Nephron (organoid): ENCODE results near the gene UBR1.
"Not testable (repeated sequence)": the region's sequence is repeated elsewhere in the genome, so short reads cannot be mapped to it uniquely, and the experiment has no call there.

Experiments used
- H3K27ac Mint-ChIP-seq, 3 experiments: 2 replicates each; pipeline ENCODE4 v1.8.0; 2020; ENCODE audit warnings: mixed read lengths in 3 of 3, mild to moderate bottlenecking in 2 of 3, moderate library complexity in 1 of 3
- H3K27me3 Mint-ChIP-seq: 2 replicates; pipeline ENCODE4 v1.8.0; 2021; ENCODE audit warnings: low read depth, mild to moderate bottlenecking, moderate library complexity, mixed read lengths
- H3K36me3 Mint-ChIP-seq: 2 replicates; pipeline ENCODE4 v1.8.0; 2020; ENCODE audit warnings: low read depth, mixed read lengths
- H3K4me1 Mint-ChIP-seq: 2 replicates; pipeline ENCODE4 v1.8.0; 2020; ENCODE audit warnings: mixed read lengths
- H3K4me3 Mint-ChIP-seq, 3 experiments: 2 replicates each; pipeline ENCODE4 v1.8.0; 2020; ENCODE audit warnings: mild to moderate bottlenecking in 3 of 3, mixed read lengths in 3 of 3, moderate library complexity in 2 of 3
- H3K9me3 Mint-ChIP-seq: 2 replicates; pipeline ENCODE4 v1.8.0; 2020; ENCODE audit warnings: mixed read lengths
- CTCF ChIP-seq, 3 experiments: fragments of 200-600 bp; sonication (generic); IDR thresholded peaks; one replicate each; pipeline ENCODE4 v1.5.0; 2021; ENCODE audit warnings: antibody characterized with exemption in 3 of 3; ENCODE audit not compliant: unreplicated experiment in 3 of 3

UBR1 gene

DNA sequence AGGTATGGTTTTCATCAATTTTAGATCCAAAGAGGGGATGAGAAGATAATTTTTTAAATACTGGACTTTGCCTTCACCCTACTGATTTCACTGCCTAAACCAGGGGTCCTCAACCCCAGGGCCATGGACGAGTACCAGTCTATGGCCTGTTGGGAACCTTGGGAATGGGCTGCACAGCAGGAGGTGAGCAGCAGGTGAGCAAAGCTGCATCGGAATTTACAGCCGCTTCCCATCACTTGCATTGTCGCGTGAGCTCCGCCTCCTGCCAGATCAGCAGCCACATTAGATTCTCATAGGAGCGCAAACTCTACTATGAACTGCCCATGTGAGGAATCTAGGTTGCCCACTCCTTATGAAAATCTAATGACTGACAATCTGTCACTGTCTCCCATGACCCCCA lies 109.0 kb downstream of the UBR1 start:
- H3K36me3 Mint-ChIP-seq = peaks cover 46% of the 10 kb centered on the region
- H3K4me3 Mint-ChIP-seq = no peak overlapping the region
- H3K27ac Mint-ChIP-seq = no peak overlapping the region
- TF ChIP-seq CTCF (IDR thresholded peaks at IDR 0.05; ENCODE audit: unreplicated experiment in 3 of 3) = no peak
- H3K9me3 Mint-ChIP-seq = no peaks in the 10 kb centered on the region
- H3K27me3 Mint-ChIP-seq = no peaks in the 10 kb centered on the region
- H3K4me1 Mint-ChIP-seq = peaks cover 8% of the 10 kb centered on the region

DNA sequence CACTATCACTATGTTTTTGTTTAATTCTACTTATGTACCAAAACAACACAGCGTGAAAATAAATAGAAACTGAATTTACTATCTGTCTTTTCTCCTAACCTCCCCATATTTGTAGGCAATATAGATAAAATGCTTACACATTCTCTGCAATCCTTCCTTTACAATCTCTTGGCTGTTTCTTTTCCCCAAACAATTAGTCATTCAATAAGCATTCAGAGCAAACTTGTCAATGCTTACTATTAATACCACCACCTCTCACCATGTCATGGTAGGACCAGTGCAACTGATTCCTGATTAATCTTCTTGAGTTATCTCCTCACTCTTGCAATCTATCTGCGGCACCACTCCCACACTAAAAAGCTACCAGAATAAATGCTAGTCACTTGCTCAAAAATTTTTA lies 111.3 kb downstream of the UBR1 start:
- no peak for TF ChIP-seq CTCF (IDR thresholded peaks at IDR 0.05; ENCODE audit: unreplicated experiment in 3 of 3)
- H3K36me3 Mint-ChIP-seq = peaks cover 56% of the 10 kb centered on the region
- H3K4me1 Mint-ChIP-seq = peaks cover 8% of the 10 kb centered on the region
- no peak overlapping the region for H3K27ac Mint-ChIP-seq
- H3K27me3 Mint-ChIP-seq = no peaks in the 10 kb centered on the region
- H3K4me3 Mint-ChIP-seq = no peak overlapping the region
- no peaks in the 10 kb centered on the region for H3K9me3 Mint-ChIP-seq

DNA sequence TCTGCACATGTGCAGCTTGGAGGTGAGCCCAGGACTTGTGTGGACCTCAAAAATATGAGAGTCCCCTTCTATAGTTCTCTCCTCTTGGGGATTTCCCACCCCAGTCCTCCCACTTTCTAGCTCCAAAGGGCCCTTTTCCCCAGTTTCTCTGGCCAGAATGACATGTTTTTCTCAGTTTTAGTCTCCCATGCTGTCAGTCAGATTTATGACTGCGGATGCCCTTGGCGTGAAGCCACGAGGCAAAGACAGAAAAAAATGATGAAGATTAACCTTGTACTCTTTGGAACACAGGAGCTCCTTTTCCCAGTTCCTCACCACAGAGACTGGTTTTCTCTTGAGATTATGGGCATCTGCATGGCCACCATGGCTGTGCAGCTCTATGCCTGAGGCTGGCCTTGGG lies 113.2 kb downstream of the UBR1 start:
- Mint-ChIP-seq H3K4me3 (no peak overlapping the region), H3K36me3 (peaks cover 57% of the 10 kb centered on the region), H3K9me3 (no peaks in the 10 kb centered on the region), H3K27ac (peak overlapping the region; percentile 56 to 63 (median 59)), H3K27me3 (no peaks in the 10 kb centered on the region), H3K4me1 (peaks cover 8% of the 10 kb centered on the region)
- no peak for TF ChIP-seq CTCF (IDR thresholded peaks at IDR 0.05; ENCODE audit: unreplicated experiment in 3 of 3)

GRCh38 chr15:42986693-42987342 lies 119.0 kb downstream of the UBR1 start:
- TF ChIP-seq CTCF (IDR thresholded peaks at IDR 0.05; ENCODE audit: unreplicated experiment in 3 of 3) = no peak
- Mint-ChIP-seq H3K27ac (no peak overlapping the region), H3K27me3 (no peaks in the 10 kb centered on the region), H3K9me3 (no peaks in the 10 kb centered on the region), H3K4me1 (no peaks in the 10 kb centered on the region), H3K36me3 (peaks cover 55% of the 10 kb centered on the region), H3K4me3 (no peak overlapping the region)

DNA sequence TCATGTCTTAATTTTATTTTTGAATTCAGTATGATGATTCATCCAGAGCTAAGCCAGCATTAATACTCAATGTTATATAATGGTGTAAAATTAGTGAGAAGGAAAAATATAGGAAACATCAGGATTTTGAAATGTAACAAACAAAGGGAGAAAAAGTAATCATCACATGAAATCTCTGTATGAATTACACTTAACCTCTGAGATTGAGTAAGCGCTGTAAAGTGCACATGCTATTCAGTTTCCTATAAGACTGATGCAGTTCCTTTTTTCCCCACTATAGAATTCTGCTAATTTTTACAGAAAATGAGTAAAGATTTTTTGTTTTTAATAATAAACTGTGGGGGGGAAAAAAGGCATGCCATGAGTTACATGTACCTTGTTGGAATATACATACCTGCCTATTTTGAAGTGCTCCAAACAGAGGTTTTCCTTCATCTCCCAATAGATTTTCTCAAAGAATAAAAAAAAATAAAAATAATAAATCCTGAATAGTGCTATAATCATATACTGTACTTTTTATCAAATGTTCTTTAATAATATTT lies 121.3 kb downstream of the UBR1 start:
- Mint-ChIP-seq H3K4me3 (no peak overlapping the region), H3K9me3 (no peaks in the 10 kb centered on the region), H3K27ac (no peak overlapping the region), H3K36me3 (peaks cover 60% of the 10 kb centered on the region), H3K27me3 (no peaks in the 10 kb centered on the region), H3K4me1 (no peaks in the 10 kb centered on the region)
- TF ChIP-seq CTCF (IDR thresholded peaks at IDR 0.05; ENCODE audit: unreplicated experiment in 3 of 3) = no peak

GRCh38 chr15:42979113-42979512 lies 126.7 kb downstream of the UBR1 start:
- H3K4me1 Mint-ChIP-seq, H3K27ac Mint-ChIP-seq, H3K27me3 Mint-ChIP-seq, H3K4me3 Mint-ChIP-seq, H3K9me3 Mint-ChIP-seq: not testable (repeated sequence)
- peaks cover 74% of the 10 kb centered on the region for H3K36me3 Mint-ChIP-seq
